HepG2 (cell line): ENCODE data around the gene CYP4A11. TPM values are rescaled to one million over a fixed set of nuclear protein-coding genes. Genes with fewer than 3 reads are reported as not detected.
"Not testable (repeated sequence)": the region's sequence is repeated elsewhere in the genome, so short reads cannot be mapped to it uniquely, and the experiment has no call there.

Source experiments
- ATAC-seq: fragments of 200-7000 bp; cut with Tn5 transposase; 3 replicates; pipeline ENCODE4 v1.9.1; 2020; ENCODE audit warnings: mild to moderate bottlenecking, moderate library complexity
- BruUV-seq: library from RNA; stranded (reverse); fragments of 400-500 nt; replicated peaks from 2 replicates; lab custom pipeline; 2021; lab: Mats Ljungman, UMichigan
- CTCF ChIA-PET: fragments of 300-600 bp; formaldehyde crosslinking; extraction: SDS; loops from one replicate; lab custom pipeline; 2021; ENCODE audit warnings: low total read pairs, inconsistent platforms, low intra/inter-chr PET ratio; lab: Yijun Ruan, JAX
- POLR2A ChIA-PET: fragments of 350-600 bp; sonication (Branson Sonifier 250); formaldehyde crosslinking; loops from one replicate; lab custom pipeline; 2020; ENCODE audit warnings: antibody characterized with exemption, inconsistent platforms; lab: Yijun Ruan, JAX
- DNase-seq: peaks from one replicate; pipeline ENCODE4 v3.0.0-alpha.2; 2015; ENCODE audit warnings: low spot score
- FAIRE-seq: peaks from 3 replicates; lab custom pipeline; 2011; peaks lifted over from hg19 to GRCh38; lab: Jason Lieb, UNC
- H2AFZ ChIP-seq: one replicate; pipeline ENCODE4 v1.6.1; 2011; ENCODE audit warnings: low read length, inconsistent platforms
- H3K27ac ChIP-seq: fragments of 300-600 bp; 3 replicates; pipeline ENCODE4 v1.8.0; 2011; ENCODE audit warnings: mixed run types, mild to moderate bottlenecking, mixed read lengths, low read length, inconsistent platforms; ENCODE audit not compliant: insufficient read depth; ENCODE audit errors: extremely low read length
- H3K27me3 ChIP-seq, 2 experiments: fragments of 200-600 bp in 1 of 2; 2 replicates in 1 of 2; 3 replicates in 1 of 2; pipeline versions ENCODE4 v1.6.0 to v1.8.0; 2011; ENCODE audit warnings: low read length in 2 of 2, mild to moderate bottlenecking in 2 of 2, moderate library complexity in 2 of 2, inconsistent platforms in 1 of 2; ENCODE audit not compliant: insufficient read depth in 2 of 2, control insufficient read depth in 1 of 2
- H3K36me3 ChIP-seq, 2 experiments: fragments of 200-600 bp in 1 of 2; replicated peaks in 1 of 2; 2 replicates in 1 of 2; 3 replicates in 1 of 2; pipeline versions ENCODE4 v1.5.1 to v1.8.0; 2011; ENCODE audit warnings: low read length in 2 of 2, inconsistent platforms in 1 of 2; ENCODE audit not compliant: insufficient read depth in 2 of 2, control insufficient read depth in 1 of 2
- H3K4me1 ChIP-seq: 2 replicates; pipeline ENCODE4 v1.5.1; 2012; ENCODE audit warnings: low read length, inconsistent platforms; ENCODE audit not compliant: insufficient read depth
- H3K4me2 ChIP-seq: 2 replicates; pipeline ENCODE4 v1.6.0; 2011; ENCODE audit warnings: low read depth, low read length, inconsistent platforms
- H3K4me3 ChIP-seq, 3 experiments: fragments of 200-600 bp in 1 of 3; sonication (generic), shearing (Covaris generic) in 1 of 3; replicated peaks in 1 of 3; 2 replicates each; pipeline ENCODE4 v1.5.1; 2011 to 2016; ENCODE audit warnings: low read length in 3 of 3, inconsistent platforms in 2 of 3, low read depth in 2 of 3, mild to moderate bottlenecking in 2 of 3, control low read depth in 1 of 3, mixed read lengths in 1 of 3; ENCODE audit not compliant: insufficient read depth in 1 of 3
- H3K79me2 ChIP-seq: one replicate; pipeline ENCODE4 v1.6.1; 2011; ENCODE audit warnings: low read length, inconsistent platforms; ENCODE audit not compliant: insufficient read depth
- H3K9ac ChIP-seq: 2 replicates; pipeline ENCODE4 v1.6.0; 2011; ENCODE audit warnings: mild to moderate bottlenecking, low read depth, low read length, inconsistent platforms; ENCODE audit not compliant: insufficient read depth
- H3K9me3 ChIP-seq: 2 replicates; pipeline ENCODE4 v1.5.1; 2012; ENCODE audit warnings: mild to moderate bottlenecking, low read length
- H4K20me1 ChIP-seq: 2 replicates; pipeline ENCODE4 v1.6.0; 2011; ENCODE audit warnings: inconsistent platforms, mild to moderate bottlenecking, low read length, moderate library complexity; ENCODE audit not compliant: insufficient read depth
- HNF4G ChIP-seq, 2 experiments: sonication (generic) in 1 of 2; formaldehyde crosslinking in 1 of 2; IDR thresholded peaks; 2 replicates each; pipeline versions ENCODE4 v1.4.0 to v1.6.1; 2011 to 2020; ENCODE audit warnings: borderline replicate concordance in 2 of 2, low read depth in 2 of 2, mild to moderate bottlenecking in 2 of 2, low read length in 1 of 2, missing genetic modification reagents in 1 of 2, moderate library complexity in 1 of 2
- HNRNPK ChIP-seq: fragments of 200-400 bp; formaldehyde crosslinking; IDR thresholded peaks from 2 replicates; pipeline ENCODE4 v1.6.1; 2018; ENCODE audit warnings: low read length, low read depth, moderate library complexity, mild to moderate bottlenecking; ENCODE audit not compliant: poor library complexity, severe bottlenecking
- SKI ChIP-seq: fragments of 450-650 bp; IDR thresholded peaks from one replicate; pipeline ENCODE4 v1.6.1; 2018; ENCODE audit warnings: mild to moderate bottlenecking; ENCODE audit not compliant: partially characterized antibody
- SMC3 ChIP-seq: IDR thresholded peaks from 2 replicates; pipeline ENCODE4 v1.6.1; 2011; ENCODE audit warnings: low read length, improper control_type of control experiment
- STAG1 ChIP-seq: sonication (generic); formaldehyde crosslinking; IDR thresholded peaks from 2 replicates; pipeline ENCODE4 v1.4.0; 2020; ENCODE audit warnings: missing genetic modification reagents
- THAP7 ChIP-seq: sonication (generic); formaldehyde crosslinking; IDR thresholded peaks from 2 replicates; pipeline ENCODE4 v1.8.1; 2023; ENCODE audit warnings: mild to moderate bottlenecking, missing genetic modification reagents
- ZNF367 ChIP-seq: sonication (generic); formaldehyde crosslinking; IDR thresholded peaks from 2 replicates; pipeline ENCODE4 v1.4.0; 2020; ENCODE audit warnings: missing genetic modification reagents, borderline replicate concordance
- ZNF512B ChIP-seq: sonication (generic); formaldehyde crosslinking; IDR thresholded peaks from 2 replicates; pipeline ENCODE4 v1.5.1; 2020; ENCODE audit warnings: missing genetic modification reagents, mild to moderate bottlenecking, borderline replicate concordance
- ZSCAN9 ChIP-seq: IDR thresholded peaks from 2 replicates; pipeline ENCODE4 v1.6.1; 2016; ENCODE audit warnings: borderline replicate concordance
- WGBS: methylation state at CpG from one replicate; pipeline ENCODE4 v1.1.6; 2017; ENCODE audit warnings: low lambda C conversion rate; 5-methylcytosine and 5-hydroxymethylcytosine counted together
- in situ Hi-C: cut with HindIII; loops from 2 replicates; pipeline ENCODE4 v1.10.0; 2017; ENCODE audit warnings: low pct_unique_long_range_greater_than_20kb; ENCODE audit not compliant: extremely low pct_ligation_motif_present
- intact Hi-C: fragments of 100-400 bp; cut with micrococcal nuclease; formaldehyde crosslinking; loops from one replicate; pipeline ENCODE4 v1.10.0; 2022; ENCODE audit not compliant: unreplicated experiment
- polyA plus RNA-seq, 8 experiments: library from polyadenylated mRNA; depleted of rRNA in 3 of 8; stranded (reverse) in 7 of 8; unstranded in 1 of 8; fragments of >200 nt; fragmentation: Illumina TruSeq in 4 of 8; extraction: Trizol in 4 of 8; gene quantifications; 2 replicates each; pipeline versions ENCODE4 v1.2.1 to v1.2.3, GENCODE V29; 2011 to 2016; ENCODE audit warnings: low read depth in 4 of 8, missing spikeins in 1 of 8, mixed read lengths in 1 of 8; ENCODE audit not compliant: insufficient read depth in 1 of 8
- total RNA-seq, 5 experiments: library from RNA; depleted of rRNA; stranded (reverse); fragments of >200 nt; fragmentation: Illumina TruSeq; extraction: Trizol; gene quantifications; 2 replicates each; pipeline ENCODE4 v1.2.3, GENCODE V29; 2016; ENCODE audit warnings: low read depth in 1 of 5
- TF ChIP-seq, protein P1 (sequence below): sonication (generic); formaldehyde crosslinking; IDR thresholded peaks from 2 replicates; pipeline ENCODE4 v1.5.0; 2020; ENCODE audit warnings: mild to moderate bottlenecking, missing genetic modification reagents, moderate library complexity

The CYP4A11 gene
- total and polyA plus RNA-seq, 2 of the 13 experiments (the other 11 are each of a cell fraction or from before 2014, with no cell fraction given): not detected

GRCh38 chr1:46983166-46983829 lies 42.0 kb upstream of the CYP4A11 start (continued):
- TF ChIP-seq ZNF512B (CRISPR knock-in tag) (no peak), THAP7 (no peak)

GRCh38 chr1:46969014-46969619 lies 27.8 kb upstream of the CYP4A11 start:
- no peak overlapping the region for H3K27ac ChIP-seq
- BruUV-seq: no TSS peak

DNA sequence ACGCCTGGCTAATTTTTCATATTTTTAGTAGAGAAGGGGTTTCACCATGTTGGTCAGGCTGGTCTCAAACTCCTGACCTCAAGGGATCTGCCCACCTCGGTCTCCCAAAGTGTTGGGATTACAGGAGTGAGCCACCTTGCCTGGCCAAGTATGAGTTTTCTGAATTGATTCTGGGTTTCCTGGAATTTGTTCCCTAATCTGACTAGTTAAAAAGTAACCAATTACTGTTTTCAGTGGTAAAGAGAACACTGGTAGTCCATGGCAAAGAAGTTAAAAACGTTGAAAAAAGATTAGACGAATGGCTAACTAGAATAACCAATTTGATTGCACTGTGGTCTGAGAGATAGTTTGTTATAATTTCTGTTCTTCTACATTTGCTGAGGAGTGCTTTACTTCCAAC lies 21.0 kb upstream of the CYP4A11 start:
- DNase-seq, H4K20me1 ChIP-seq, BruUV-seq, H3K9ac ChIP-seq, FAIRE-seq, POLR2A ChIA-PET, H3K4me2 ChIP-seq, H3K4me1 ChIP-seq, H3K27me3 ChIP-seq, in situ Hi-C loops, intact Hi-C loops, H2AFZ ChIP-seq, H3K79me2 ChIP-seq, ATAC-seq, H3K36me3 ChIP-seq, H3K9me3 ChIP-seq, H3K4me3 ChIP-seq, H3K27ac ChIP-seq, CTCF ChIA-PET: not testable (repeated sequence)
- 5% methylated on average over 4 of the region's 4 CpGs for WGBS

More at GRCh38 chr1:46969014-46969619, 27.8 kb upstream of the CYP4A11 start:
- POLR2A ChIA-PET: no interaction called here
- TF ChIP-seq SKI (no peak), SMC3 (0 out of 2 replicates have a peak, but pooled peaks have one; percentile 8), HNF4G (IDR thresholded peaks at IDR 0.05; ENCODE audit: borderline replicate concordance, low read depth, low read length) (no peak), HNF4G (CRISPR knock-in tag; IDR thresholded peaks at IDR 0.05; ENCODE audit: borderline replicate concordance, low read depth) (no peak), ZNF367 (no peak), HNRNPK (no peak), ZSCAN9 (no peak), STAG1 (CRISPR knock-in tag) (peak; percentile 18; the same call in 1 of the 2 replicates)
- TF ChIP-seq, protein P1, sequence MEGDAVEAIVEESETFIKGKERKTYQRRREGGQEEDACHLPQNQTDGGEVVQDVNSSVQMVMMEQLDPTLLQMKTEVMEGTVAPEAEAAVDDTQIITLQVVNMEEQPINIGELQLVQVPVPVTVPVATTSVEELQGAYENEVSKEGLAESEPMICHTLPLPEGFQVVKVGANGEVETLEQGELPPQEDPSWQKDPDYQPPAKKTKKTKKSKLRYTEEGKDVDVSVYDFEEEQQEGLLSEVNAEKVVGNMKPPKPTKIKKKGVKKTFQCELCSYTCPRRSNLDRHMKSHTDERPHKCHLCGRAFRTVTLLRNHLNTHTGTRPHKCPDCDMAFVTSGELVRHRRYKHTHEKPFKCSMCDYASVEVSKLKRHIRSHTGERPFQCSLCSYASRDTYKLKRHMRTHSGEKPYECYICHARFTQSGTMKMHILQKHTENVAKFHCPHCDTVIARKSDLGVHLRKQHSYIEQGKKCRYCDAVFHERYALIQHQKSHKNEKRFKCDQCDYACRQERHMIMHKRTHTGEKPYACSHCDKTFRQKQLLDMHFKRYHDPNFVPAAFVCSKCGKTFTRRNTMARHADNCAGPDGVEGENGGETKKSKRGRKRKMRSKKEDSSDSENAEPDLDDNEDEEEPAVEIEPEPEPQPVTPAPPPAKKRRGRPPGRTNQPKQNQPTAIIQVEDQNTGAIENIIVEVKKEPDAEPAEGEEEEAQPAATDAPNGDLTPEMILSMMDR (CRISPR knock-in tag): 0 out of 2 replicates have a peak, but pooled peaks have one; percentile 5
- TF ChIP-seq, all 625 proteins: peak for 3
- Histone ChIP-seq H3K9me3 (no peaks in the 10 kb centered on the region), H3K27me3 (no peaks in the 10 kb centered on the region), H3K4me3 (no peak overlapping the region), H3K36me3 (no peaks in the 10 kb centered on the region), H3K4me2 (no peak overlapping the region), H2AFZ (no peak overlapping the region), H3K79me2 (no peaks in the 10 kb centered on the region), H4K20me1 (no peaks in the 10 kb centered on the region), H3K4me1 (no peaks in the 10 kb centered on the region), H3K9ac (no peak overlapping the region)
- intact Hi-C loops (no loop called here), in situ Hi-C loops (no loop called here)
- DNase-seq (no peak), FAIRE-seq (no peak), ATAC-seq (no peak)
- WGBS: 26% methylated on average over 5 of the region's 5 CpGs
- CTCF ChIA-PET: no interaction called here
